Measurements from ENCODE around the gene PIGW.

Gene PIGW

GRCh38 chr17:36525113-36525512, 9.7 kb upstream of the PIGW start:
- TF ChIP-seq EZH2phosphoT487 (IDR thresholded peaks at IDR 0.05; ENCODE audit: borderline replicate concordance, low read length), result no peak
- TF ChIP-seq, protein P1, sequence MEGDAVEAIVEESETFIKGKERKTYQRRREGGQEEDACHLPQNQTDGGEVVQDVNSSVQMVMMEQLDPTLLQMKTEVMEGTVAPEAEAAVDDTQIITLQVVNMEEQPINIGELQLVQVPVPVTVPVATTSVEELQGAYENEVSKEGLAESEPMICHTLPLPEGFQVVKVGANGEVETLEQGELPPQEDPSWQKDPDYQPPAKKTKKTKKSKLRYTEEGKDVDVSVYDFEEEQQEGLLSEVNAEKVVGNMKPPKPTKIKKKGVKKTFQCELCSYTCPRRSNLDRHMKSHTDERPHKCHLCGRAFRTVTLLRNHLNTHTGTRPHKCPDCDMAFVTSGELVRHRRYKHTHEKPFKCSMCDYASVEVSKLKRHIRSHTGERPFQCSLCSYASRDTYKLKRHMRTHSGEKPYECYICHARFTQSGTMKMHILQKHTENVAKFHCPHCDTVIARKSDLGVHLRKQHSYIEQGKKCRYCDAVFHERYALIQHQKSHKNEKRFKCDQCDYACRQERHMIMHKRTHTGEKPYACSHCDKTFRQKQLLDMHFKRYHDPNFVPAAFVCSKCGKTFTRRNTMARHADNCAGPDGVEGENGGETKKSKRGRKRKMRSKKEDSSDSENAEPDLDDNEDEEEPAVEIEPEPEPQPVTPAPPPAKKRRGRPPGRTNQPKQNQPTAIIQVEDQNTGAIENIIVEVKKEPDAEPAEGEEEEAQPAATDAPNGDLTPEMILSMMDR (IDR thresholded peaks at IDR 0.05; ENCODE audit: low read depth, low read length, poor library complexity, severe bottlenecking), result no peak
- Histone ChIP-seq H3K36me3 (ENCODE audit: control insufficient read depth, low read length) (peaks cover 79% of the 10 kb centered on the region), H3K4me1 (ENCODE audit: control insufficient read depth, low read length) (peaks cover 2% of the 10 kb centered on the region), H3K4me3 (ENCODE audit: low read length) (no peak overlapping the region), H3K27me3 (ENCODE audit: control insufficient read depth, low read length) (no peaks in the 10 kb centered on the region), H4K20me1 (ENCODE audit: control insufficient read depth, insufficient read depth, low read depth, low read length) (no peaks in the 10 kb centered on the region), H3K4me2 (ENCODE audit: low read length) (no peak overlapping the region), H3K9me2 (replicated peaks; ENCODE audit: control insufficient read depth, low read length) (no peaks in the 10 kb centered on the region), H3K9me3 (ENCODE audit: control insufficient read depth, insufficient read depth, low read length) (no peaks in the 10 kb centered on the region), H3F3A (ENCODE audit: control insufficient read depth, insufficient read depth) (no peaks in the 10 kb centered on the region), H3K79me2 (ENCODE audit: control insufficient read depth, low read length) (peaks cover 12% of the 10 kb centered on the region), H3K27ac (ENCODE audit: low read depth, low read length) (no peak overlapping the region)

GRCh38 chr17:36525888-36526287, 8.9 kb upstream of the PIGW start:
- H3K36me3 ChIP-seq (ENCODE audit: control insufficient read depth, low read length), result peaks cover 73% of the 10 kb centered on the region

GRCh38 chr17:36527621-36528250, 7.1 kb upstream of the PIGW start:
- Histone ChIP-seq H3K4me3 (ENCODE audit: low read length) (no peak overlapping the region), H3K36me3 (ENCODE audit: control insufficient read depth, low read length) (peaks cover 76% of the 10 kb centered on the region), H3F3A (ENCODE audit: control insufficient read depth, insufficient read depth) (no peaks in the 10 kb centered on the region), H3K4me2 (ENCODE audit: low read length) (no peak overlapping the region), H3K9me3 (ENCODE audit: control insufficient read depth, insufficient read depth, low read length) (no peaks in the 10 kb centered on the region), H3K27me3 (ENCODE audit: control insufficient read depth, low read length) (no peaks in the 10 kb centered on the region), H3K9me2 (replicated peaks; ENCODE audit: control insufficient read depth, low read length) (no peaks in the 10 kb centered on the region), H3K4me1 (ENCODE audit: control insufficient read depth, low read length) (peaks cover 3% of the 10 kb centered on the region; the same call in 1 of the 2 replicates), H3K79me2 (ENCODE audit: control insufficient read depth, low read length) (peaks cover 25% of the 10 kb centered on the region), H4K20me1 (ENCODE audit: control insufficient read depth, insufficient read depth, low read depth, low read length) (no peaks in the 10 kb centered on the region), H3K27ac (ENCODE audit: low read depth, low read length) (no peak overlapping the region)
- TF ChIP-seq EZH2phosphoT487 (IDR thresholded peaks at IDR 0.05; ENCODE audit: borderline replicate concordance, low read length), result no peak
- TF ChIP-seq, protein P1 (IDR thresholded peaks at IDR 0.05; ENCODE audit: low read depth, low read length, poor library complexity, severe bottlenecking), result no peak

More at GRCh38 chr17:36525888-36526287, 8.9 kb upstream of the PIGW start:
- Histone ChIP-seq H3K9me3 (ENCODE audit: control insufficient read depth, insufficient read depth, low read length) (no peaks in the 10 kb centered on the region), H3K4me3 (ENCODE audit: low read length) (no peak overlapping the region), H3K27me3 (ENCODE audit: control insufficient read depth, low read length) (no peaks in the 10 kb centered on the region), H3K9me2 (replicated peaks; ENCODE audit: control insufficient read depth, low read length) (no peaks in the 10 kb centered on the region), H4K20me1 (ENCODE audit: control insufficient read depth, insufficient read depth, low read depth, low read length) (no peaks in the 10 kb centered on the region), H3F3A (ENCODE audit: control insufficient read depth, insufficient read depth) (no peaks in the 10 kb centered on the region), H3K79me2 (ENCODE audit: control insufficient read depth, low read length) (peaks cover 12% of the 10 kb centered on the region), H3K4me1 (ENCODE audit: control insufficient read depth, low read length) (no peaks in the 10 kb centered on the region; the same call in 1 of the 2 replicates), H3K27ac (ENCODE audit: low read depth, low read length) (no peak overlapping the region), H3K4me2 (ENCODE audit: low read length) (no peak overlapping the region)
- TF ChIP-seq, protein P1 (IDR thresholded peaks at IDR 0.05; ENCODE audit: low read depth, low read length, poor library complexity, severe bottlenecking), result no peak
- TF ChIP-seq EZH2phosphoT487 (IDR thresholded peaks at IDR 0.05; ENCODE audit: borderline replicate concordance, low read length), result no peak
